H1 (cell line): ENCODE data around the gene RNF44. TPM values are rescaled to one million over a fixed set of nuclear protein-coding genes. Genes with fewer than 3 reads are reported as not detected.

Experiments used
- BRCA1 ChIP-seq: IDR thresholded peaks from 2 replicates; pipeline ENCODE4 v1.6.1; 2012; ENCODE audit warnings: low read depth, low read length, improper control_type of control experiment
- CHD7 ChIP-seq: fragments of 300-600 bp; sonication (generic); IDR thresholded peaks from 2 replicates; pipeline ENCODE4 v1.7.1; 2012; ENCODE audit warnings: low read length, moderate library complexity, mild to moderate bottlenecking, inconsistent platforms; ENCODE audit not compliant: insufficient replicate concordance
- EZH2 ChIP-seq: fragments of 200-600 bp; sonication (generic); IDR thresholded peaks from 2 replicates; pipeline ENCODE4 v1.7.1; 2012; ENCODE audit warnings: low read depth, mild to moderate bottlenecking, moderate library complexity, low read length, inconsistent platforms; ENCODE audit not compliant: severe bottlenecking
- GTF2F1 ChIP-seq: IDR thresholded peaks from 2 replicates; pipeline ENCODE4 v1.6.1; 2012; ENCODE audit warnings: low read depth, low read length, improper control_type of control experiment, borderline replicate concordance
- JUND ChIP-seq: IDR thresholded peaks from 2 replicates; pipeline ENCODE4 v1.6.1; 2011; ENCODE audit warnings: mild to moderate bottlenecking, improper control_type of control experiment, low read length
- KDM4A ChIP-seq: IDR thresholded peaks from one replicate; pipeline ENCODE4 v1.7.1; 2012; ENCODE audit warnings: low read depth, mild to moderate bottlenecking, moderate library complexity, low read length, inconsistent platforms; ENCODE audit not compliant: severe bottlenecking
- POLR2A ChIP-seq, 2 experiments: IDR thresholded peaks; 1 replicate in 1 of 2; 2 replicates in 1 of 2; pipeline ENCODE4 v1.6.1; 2011; ENCODE audit warnings: low read depth in 2 of 2, low read length in 2 of 2, mild to moderate bottlenecking in 2 of 2; ENCODE audit errors: control extremely low read depth in 1 of 2
- SIN3A ChIP-seq, 2 experiments: IDR thresholded peaks in 1 of 2; conservative IDR thresholded peaks in 1 of 2; 2 replicates each; pipeline ENCODE4 v1.6.1; 2011 to 2012; ENCODE audit warnings: low read length in 2 of 2, improper control_type of control experiment in 1 of 2, low read depth in 1 of 2, mild to moderate bottlenecking in 1 of 2
- TAF7 ChIP-seq: optimal IDR thresholded peaks from 2 replicates; pipeline ENCODE3; 2011; ENCODE audit warnings: low read depth, mild to moderate bottlenecking, inconsistent platforms, low read length, moderate library complexity, borderline replicate concordance
- TEAD4 ChIP-seq: IDR thresholded peaks from 2 replicates; pipeline ENCODE4 v1.6.1; 2012; ENCODE audit warnings: low read depth, low read length, inconsistent platforms, mixed read lengths
- polyA plus RNA-seq, 7 experiments: library from polyadenylated mRNA; depleted of rRNA in 3 of 7; stranded (reverse) in 5 of 7; unstranded in 2 of 7; fragments of >200 nt in 5 of 7; fragments of 200-250 nt in 2 of 7; gene quantifications; 1 replicate in 5 of 7; 2 replicates in 1 of 7; 4 replicates in 1 of 7; pipeline versions ENCODE4 v1.2.1 to v1.2.3, GENCODE V29; 2011 to 2013; ENCODE audit warnings: missing spikeins in 2 of 7, mixed read lengths in 2 of 7
- total RNA-seq: library from RNA; stranded (reverse); fragmentation: NEBNext Ultra II Directional; extraction: Animal tissue kit (Norgen Biotek cat#: 25700); gene quantifications from 2 replicates; pipeline ENCODE4 v1.2.1, GENCODE V29; 2021

Gene RNF44
- total and polyA plus RNA-seq, 2 of the 8 experiments (the other 6 are each of a cell fraction or from before 2014, with no cell fraction given): 54.7 to 164 TPM

GRCh38 chr5:176543428-176544182 lies 6.4 kb upstream of the RNF44 start (continued):
- TF ChIP-seq CHD7 (no peak), SIN3A (conservative IDR thresholded peaks at IDR 0.05 in 1 of 2, IDR thresholded peaks at IDR 0.05 in 1 of 2; ENCODE audit: low read depth in 1 of 2, low read length in 2 of 2) (no peak; a peak in 2 of 4 replicates), EZH2 (no peak), TAF7 (no peak), KDM4A (peak; percentile 34), JUND (no peak), TEAD4 (0 out of 2 replicates have a peak, but pooled peaks have one; percentile 41), GTF2F1 (no peak), BRCA1 (no peak), POLR2A (IDR thresholded peaks at IDR 0.05; ENCODE audit: control extremely low read depth in 1 of 2, low read depth in 2 of 2, low read length in 2 of 2) (no peak; a peak in 1 of 3 replicates)
